ENCODE measurements around the gene RAD51AP2.
"Not testable (repeated sequence)": the region's sequence is repeated elsewhere in the genome, so short reads cannot be mapped to it uniquely, and the experiment has no call there.

RAD51AP2 gene

DNA sequence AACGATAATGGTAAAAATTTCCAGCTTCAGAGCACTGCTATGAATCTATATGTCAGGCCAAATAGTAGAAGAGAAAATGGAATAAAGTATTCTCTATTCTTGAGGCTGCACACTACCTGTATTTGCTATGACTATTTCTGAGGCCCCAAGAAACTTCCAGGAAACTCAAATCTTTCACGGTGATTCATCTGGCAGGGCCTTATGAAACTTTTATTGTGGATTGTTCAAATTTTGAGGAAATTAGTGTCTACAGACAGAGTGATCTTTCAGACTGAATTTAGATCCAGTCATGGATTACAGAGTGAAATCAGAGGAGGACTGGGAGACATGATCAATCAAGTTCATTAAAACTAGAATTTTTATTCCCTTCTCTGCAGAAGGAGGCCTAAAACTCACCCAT is 18.2 kb upstream of the RAD51AP2 start:
- DNase-seq, result no peak

DNA sequence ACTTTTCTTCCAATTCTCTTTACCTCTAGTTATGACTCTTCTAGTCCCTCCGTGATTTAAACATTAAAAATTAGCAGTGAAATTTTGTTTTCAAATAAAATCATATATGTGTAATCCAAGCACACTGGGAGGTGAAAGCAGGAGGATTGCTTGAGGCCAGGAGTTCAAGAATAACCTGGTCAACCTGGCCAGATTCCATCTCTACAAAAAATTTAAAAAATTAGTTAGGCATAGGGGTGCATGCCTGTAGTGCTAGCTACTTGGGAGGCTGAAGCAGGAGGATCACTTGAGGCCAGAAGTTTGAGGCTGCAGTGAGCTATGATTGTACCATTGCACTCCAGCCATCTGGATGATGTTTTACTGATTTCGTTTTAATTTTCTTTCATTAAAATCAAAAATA is 15.3 kb upstream of the RAD51AP2 start:
- no peak for DNase-seq

DNA sequence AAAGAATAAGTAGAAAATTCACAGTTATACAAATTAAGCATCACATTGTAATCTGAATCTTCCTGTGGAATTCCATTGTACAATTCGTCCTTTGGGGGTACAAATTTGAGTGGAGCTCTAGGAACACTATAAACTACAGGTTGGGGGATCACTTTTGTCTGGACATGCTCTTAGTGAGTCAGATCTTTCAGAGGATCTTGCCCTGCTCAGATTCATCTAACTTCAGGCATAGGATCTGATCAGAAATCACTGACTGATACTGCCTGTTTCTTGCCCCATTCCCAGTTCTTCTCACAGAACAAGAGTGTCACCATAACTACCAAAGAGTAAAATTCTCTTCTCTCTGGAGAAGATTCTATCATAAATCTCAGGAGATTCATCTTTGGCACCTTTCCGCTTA is 11.5 kb upstream of the RAD51AP2 start:
- no peak for DNase-seq

DNA sequence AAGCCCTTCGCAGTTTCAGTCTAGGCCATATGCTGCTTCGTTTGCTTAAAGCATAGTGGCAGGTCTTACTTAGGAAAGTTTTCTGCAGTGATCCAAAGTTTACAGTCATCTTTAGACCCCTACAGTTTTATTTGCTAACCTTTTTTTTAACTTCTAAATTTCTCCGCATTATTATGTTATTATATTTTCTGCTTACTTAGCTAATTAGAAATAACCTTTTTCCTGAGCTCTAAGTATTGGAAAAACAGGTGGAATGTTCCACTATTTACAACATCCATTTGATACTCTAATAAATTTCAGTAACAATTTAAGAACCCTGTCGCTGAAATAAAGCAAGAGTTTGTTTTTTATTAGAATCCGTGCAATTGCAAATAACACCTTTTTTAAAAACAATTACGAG is 4.1 kb upstream of the RAD51AP2 start:
- no peak for DNase-seq

DNA sequence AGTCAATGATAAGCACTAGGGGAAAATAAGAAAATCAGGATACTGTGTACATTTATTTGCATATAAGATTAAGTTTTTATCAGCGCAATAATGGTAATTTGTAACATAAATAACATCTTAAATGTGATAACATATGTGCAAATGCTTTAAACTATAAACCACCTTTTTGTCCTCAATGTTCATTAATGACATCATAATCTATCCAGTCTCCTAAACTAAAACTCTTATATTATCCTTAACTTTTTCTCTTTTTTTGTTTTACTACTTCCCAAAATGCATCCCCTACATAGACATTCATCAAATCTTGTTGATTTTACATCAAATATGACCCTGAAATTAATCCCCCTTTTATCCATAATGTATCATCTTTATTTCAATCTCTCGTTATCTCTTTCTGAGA is 3.4 kb upstream of the RAD51AP2 start:
- DNase-seq, result no peak

DNA sequence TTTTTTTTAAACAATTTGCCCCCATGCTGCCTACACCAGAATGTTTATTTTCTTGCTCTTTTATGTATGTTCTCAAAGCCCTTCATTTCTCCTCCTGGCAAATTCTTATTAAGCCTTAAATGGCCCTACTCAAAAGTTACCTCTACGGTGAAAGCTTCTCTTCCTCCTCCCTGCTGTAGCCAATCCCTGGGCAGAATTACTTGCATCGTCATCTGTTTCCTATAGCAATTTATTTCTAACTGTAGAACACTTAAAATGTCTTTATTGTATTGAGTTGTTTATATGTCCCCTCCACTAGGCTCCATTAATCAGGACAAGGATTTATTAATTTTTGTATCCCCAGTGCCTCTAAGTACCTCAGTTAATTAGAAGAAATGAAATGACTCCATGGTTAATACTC is 2.5 kb upstream of the RAD51AP2 start:
- no peak for DNase-seq

DNA sequence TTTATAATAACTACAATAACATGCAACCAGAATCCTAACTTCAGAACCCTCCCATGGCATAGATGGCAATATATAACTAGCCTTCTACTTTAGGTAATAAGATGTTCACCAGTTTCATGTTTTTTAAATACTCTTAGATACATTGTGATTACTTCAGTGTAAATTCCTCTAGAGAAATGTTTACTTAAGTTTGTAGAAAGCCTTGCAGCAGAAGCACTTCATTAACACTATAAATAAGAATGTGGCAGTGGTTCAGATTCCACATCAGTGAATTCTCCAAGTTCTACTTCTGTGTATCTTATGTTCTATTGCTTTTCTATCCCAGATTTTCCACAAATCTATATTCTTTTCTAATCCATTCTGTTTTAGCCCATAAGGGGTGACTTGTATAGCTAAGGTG is 1.2 kb upstream of the RAD51AP2 start:
- DNase-seq, result no peak

DNA sequence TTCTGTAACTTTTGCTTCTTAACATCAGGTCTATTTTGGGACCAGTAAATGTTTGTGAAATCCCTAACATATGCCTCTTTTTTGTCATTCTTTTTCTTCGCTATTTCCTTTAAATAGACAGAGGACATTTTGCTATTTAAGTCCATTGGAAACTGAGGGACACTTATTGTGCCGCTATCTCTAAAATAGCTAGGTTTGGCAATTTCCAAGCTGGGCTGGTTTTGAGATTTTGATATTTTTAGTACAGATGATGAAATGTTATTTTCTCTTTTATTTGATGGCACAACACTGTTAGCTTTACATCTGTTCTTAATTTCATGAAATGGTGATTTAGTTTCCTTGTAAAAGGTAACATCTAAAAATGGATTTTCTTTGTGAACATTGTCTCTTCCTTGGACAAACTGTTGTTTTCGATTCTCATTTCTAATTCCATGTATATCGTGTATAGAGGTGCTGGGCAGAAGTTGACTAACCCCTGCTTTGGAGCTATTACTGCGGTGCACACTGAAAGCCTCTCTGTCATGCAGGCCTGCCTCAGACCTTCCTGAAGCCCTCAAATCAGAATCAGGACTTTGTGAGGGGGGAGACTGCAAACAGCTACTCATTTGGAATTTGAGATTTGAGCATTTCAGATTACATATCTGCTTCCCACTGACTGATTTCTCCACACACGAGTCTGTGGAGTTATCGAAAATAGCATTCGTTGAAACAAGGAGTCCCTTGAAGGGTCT is 594 bp downstream of the RAD51AP2 start:
- DNase-seq, result no peak

DNA sequence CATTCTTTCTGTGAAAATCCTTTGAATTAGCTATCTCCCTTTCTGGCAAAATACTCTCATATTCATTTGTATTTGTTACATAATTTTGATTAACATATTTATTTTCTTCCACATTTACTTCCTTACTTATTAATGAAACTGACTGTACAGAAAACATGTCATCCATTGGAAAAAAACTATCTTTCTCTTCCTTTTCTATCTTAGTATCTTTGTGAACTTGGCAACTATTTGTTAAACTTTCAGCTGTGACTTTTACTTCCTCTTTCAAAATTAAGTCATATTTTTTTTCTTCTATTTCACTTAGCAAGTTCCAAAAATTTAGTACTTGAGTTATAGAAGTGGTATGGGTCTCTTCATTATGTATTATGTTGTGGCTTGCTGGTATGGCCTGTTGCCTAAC is 2.6 kb downstream of the RAD51AP2 start:
- DNase-seq, result no peak

DNA sequence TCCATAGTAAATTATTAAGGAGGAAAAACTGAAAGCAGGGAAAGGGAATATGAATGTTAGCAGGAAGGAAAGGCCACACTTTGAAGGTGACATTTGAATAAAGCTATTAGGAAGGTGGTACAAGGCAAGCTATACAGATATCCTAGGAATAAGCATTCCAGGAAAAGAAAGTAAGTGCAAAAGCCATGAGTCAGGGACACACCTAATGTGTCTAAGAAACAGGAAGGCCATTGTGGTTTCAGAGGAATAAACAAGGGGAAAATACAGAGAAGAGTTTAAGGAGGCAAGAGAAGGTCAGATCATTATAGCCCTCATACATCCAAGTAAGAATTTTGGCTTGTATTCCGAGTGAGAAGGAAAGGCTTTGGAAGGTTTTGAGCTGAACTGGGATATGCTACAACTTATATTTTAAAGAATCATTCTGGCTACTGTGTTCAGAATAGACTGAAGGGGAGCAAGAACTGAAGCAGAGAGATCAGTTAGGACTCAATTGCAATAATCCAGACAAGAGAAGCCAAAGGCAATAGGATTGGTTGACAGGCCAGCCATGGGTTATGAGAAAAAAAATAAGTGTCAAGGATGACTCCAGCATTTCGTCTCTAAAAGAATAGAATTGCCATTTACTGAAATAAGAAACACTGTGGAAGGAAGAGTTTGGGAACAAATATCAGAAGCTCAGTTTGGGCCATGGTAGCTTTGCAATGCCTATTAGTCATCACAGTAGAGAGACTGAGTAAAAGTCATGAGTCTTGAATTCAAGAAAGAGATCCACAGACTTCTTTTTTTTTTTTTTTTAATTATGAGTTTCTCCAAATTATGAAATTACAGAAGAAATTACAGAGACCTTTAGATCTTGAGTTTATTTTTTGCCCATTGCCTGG is 11.3 kb downstream of the RAD51AP2 start:
- no peak for DNase-seq

DNA sequence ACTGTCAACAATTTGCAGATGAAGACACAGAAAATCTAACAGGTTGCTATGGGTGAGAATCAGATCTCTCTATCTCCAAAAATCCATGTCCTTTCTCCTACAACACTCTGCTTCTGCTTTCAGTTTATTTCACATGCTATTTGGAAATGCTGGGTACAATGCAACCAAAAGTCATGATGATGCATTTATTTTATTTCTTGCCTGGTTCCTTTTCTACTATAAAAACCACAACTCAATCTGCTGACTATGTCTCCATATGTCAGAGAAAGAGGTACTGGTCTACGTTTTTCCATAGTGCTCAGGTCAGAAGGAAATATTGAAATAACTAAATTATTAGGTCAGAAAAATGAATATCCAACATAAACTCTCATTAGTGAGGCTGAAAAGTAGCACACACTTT is 20.5 kb downstream of the RAD51AP2 start:
- DNase-seq, result no peak

DNA sequence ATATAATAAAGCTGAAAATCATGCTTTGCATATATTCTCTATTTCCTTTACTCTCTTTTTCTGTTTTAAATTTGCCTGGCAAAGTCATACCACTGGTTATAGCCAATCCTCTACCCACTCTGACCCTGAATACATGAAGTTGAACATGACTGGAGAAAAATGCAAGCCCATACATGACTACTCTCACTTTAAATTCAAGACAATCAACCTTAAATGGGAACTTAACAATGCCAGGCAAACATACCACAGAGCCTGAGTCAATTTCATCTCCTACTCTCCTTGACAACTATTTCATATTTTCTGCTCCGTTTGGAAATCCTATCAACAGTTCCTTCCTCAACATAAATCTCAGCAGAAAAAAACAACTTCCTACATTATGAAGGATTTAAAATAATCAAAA is 22.6 kb downstream of the RAD51AP2 start:
- DNase-seq, result no peak

DNA sequence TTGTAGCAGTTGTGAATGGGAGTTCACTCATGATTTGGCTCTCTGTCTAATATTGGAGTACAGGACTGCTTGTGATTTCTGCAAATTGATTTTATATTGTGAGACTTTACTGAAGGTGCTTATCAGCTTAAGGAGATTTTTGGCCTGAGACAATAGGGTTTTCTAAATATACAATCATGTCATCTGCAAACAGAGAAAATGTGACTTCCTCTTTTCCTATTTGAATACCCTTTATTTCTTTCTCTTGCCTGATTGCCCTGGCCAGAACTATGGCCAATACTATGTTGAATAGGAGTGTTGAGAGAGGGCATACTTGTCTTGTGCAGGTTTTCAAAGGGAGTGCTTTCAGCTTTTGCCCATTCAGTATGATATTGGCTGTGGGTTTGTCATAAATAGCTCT is 28.1 kb downstream of the RAD51AP2 start:
- DNase-seq, result not testable (repeated sequence)

DNA sequence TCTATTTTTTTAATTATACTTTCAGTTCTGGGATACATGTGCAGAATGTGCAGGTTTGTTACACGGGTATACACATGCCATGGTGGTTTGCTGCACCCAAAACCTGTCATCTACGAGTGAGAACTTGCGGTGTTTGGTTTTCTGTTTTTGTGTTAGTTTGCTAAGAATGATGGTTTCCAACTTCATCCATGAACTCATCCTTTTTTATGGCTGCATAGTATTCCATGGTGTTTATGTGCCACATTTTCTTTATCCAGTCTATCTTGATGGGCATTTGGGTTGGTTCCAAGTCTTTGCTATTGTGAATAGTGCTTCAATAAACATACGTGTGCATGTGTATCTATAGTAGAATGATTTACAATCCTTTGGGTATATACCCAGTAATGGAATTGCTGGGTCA is 29.6 kb downstream of the RAD51AP2 start:
- not testable (repeated sequence) for DNase-seq

DNA sequence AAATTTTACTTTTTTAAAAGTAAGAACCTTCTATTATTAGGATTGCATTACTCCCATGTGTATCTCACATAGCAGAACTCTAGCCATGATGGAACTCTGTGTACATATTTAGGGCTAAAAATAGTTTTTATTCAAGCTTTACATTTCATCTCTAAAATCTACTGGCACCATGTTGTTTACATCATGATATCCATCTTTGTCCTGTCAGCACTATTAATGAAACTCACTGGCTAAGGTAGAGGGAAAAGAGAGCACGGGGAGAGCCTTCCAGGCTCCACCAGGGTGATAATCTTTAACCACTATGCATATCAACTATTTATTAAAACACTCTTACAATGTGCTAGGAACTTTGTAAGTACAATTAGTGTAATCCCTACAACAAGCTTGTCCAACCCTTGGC is 34.7 kb downstream of the RAD51AP2 start:
- DNase-seq, result no peak

DNA sequence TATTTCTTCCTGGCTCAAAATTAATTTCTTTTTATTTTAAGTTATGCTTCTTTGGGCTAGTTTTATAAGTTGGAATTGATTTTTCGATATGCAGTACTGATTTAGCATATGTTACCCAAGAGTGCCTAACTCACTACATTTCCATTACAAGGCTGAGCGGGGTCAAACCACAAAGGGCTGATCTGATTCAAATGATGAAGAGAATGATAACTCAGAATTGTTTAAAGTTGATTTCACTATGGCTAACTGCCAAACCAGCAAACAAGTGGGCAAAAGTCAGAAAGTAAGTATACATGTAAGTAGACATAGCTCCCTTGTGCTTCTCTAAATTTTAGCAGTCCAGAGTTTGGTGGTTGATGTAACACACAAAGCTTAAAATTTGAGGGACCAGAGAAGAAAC is 35.6 kb downstream of the RAD51AP2 start:
- DNase-seq, result no peak

DNA sequence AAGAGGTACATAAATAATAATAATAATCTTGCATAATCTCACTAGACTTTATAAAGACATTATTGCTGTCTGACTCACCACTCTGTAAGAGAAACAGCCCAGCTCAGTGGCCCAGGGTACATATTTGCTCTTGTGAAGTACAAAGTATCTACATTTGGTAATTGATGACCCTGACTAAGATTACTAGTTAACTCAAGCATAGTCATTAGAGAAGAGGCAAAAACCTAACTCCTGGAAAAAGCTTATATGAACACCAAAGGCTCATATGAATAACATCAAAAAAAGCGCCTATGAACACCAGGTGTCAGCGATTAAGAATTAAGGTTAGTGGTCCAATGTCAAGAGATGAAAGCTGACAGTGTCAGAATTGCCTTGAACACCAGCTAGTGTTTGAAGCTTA is 38.4 kb downstream of the RAD51AP2 start:
- no peak for DNase-seq

DNA sequence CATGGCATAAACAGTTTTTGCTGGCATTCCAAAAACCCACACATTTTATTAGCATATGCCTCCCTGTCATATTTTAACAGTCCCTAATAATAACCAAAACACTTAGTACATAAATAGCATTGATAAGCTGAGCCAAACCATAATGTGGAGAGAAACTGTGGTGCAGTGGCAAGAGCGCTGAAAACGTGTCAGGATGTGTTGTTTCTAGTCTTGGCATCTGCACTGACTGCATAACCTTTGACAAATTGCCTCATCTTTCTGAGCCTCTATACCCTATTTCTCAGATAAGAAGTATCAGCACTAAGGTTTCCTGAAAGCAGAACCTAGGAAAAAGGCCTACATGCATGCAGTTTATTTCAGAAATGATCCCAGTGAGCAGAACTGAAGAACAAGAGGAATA is 41.4 kb downstream of the RAD51AP2 start:
- no peak for DNase-seq

DNA sequence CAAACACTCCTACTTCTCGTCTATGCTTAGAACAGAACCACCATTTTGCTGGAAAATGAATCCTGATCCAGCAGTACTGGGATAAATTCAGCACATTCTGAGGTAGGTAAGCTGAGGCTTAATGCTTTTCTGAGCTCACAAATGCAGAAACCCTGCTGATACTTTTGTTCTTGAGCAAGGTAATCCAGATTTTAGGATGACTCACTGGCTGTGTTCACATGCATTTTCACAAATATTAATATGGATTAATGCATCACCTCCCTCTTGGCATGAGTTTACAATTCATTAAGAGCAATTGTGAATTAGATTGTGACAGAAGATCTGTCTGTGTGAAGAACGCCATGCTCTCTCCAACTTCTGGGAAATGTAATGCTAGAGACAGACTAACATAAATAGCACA is 42.2 kb downstream of the RAD51AP2 start:
- DNase-seq, result no peak

DNA sequence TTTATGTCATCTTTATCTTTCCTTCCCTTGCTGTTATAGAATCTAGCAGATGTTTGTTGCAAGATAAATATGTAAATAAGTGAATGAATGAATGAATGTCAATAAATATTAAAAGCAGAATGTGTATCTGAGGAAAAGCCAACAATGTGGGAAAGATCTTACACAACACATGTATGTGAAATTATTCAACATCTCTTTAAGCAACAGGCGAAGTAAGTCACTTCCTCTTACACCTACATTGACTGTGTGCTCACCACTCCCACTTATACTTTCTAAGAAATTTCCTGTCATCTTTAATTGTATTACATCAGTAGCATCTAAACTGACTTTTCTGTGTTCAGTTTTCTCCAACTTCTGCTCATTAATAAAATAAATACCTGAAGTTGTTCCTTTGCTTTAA is 43.0 kb downstream of the RAD51AP2 start:
- peak; percentile 11 to 25 for DNase-seq

DNA sequence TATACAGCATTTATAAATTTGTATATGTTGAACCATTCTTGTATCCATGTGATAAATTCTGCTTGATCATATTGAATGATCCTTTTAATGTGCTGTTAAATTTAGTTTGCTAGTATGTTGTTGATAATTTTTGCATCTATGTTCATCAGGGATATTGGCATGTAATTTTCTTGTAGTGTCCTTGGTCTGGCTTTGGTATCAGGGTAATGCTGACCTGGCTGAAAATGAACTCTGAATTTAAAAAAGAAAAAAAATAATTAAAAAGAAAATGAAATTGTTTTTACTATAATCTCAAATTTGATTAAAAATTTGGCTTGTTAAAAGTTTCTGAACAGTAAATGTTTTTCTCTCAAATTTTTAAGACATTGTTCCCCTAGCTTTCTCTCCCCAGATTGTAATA is 46.3 kb downstream of the RAD51AP2 start:
- no peak for DNase-seq

DNA sequence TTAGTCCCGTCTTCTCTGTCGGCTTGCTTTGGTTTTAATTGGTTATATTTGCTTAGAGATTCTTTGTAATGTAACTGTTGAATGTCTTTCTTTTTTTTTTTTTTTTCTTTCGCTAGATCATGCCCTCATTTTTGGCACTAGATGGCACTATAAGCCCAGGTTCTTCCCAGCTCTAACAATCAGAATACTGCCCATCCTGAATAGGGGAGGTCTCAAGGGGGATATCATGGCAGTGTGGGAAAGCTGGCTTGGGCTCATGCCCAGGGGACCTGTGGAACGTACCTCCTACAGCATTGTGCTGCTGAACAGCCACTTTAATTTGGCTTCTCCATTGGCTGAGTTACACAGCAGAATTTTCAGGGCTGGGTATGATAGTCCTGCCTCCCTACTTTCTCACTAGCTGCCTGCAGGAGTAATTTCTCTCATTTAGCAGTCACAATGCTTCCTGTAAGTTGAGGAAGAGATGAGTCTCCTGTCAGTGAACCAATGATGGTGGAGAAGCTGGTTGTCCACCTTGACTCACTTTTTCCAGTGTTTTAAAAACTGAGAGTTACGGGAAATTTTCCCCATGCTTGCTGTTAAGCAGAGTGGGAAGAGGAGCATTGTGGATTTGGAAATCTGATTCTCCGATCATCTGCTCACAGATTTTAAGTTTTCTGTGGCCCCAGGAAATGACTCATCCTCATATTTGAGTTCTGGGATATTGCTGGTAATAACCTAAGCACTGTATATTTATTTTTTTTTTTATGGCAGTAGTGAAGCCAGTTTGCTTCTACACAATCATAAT is 47.2 kb downstream of the RAD51AP2 start:
- peak; percentile 2 to 5 for DNase-seq

DNA sequence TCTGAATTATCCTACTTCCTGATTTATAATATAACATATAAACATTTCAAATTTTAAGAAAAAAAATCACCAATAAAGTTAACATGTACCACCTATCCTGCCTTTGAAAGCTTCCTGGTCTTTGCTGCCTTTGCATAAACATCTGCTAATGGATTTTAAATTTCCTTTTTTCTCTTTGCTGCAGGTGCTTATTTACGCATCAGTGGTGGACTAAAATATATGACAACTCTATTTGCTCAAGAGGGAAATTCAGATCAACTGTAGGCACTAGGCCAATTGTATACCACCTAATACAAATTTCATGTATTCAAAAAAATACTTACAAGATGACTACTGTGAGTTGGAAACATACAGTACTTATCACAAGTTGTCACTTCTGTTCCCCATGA is 57.2 kb downstream of the RAD51AP2 start:
- no peak for DNase-seq
